Fibroblast of mammary gland (primary cell): ENCODE results near the gene RSPO3.
A peak's percentile ranks its signal among the peaks of the same experiment; 100 is the strongest.

Experiments used
- DNase-seq: peaks from one replicate; pipeline ENCODE4 v3.0.0-alpha.2; 2010; ENCODE audit warnings: low read depth
- H3K4me3 ChIP-seq: 2 replicates; pipeline ENCODE4 v1.5.1; 2011; ENCODE audit warnings: low read depth, mild to moderate bottlenecking, low read length, moderate library complexity; ENCODE audit not compliant: control insufficient read depth
- TF ChIP-seq, protein P1 (sequence below): conservative IDR thresholded peaks from 2 replicates; pipeline ENCODE4 v1.5.1; 2011; ENCODE audit warnings: low read depth, low read length, inconsistent platforms; ENCODE audit not compliant: control insufficient read depth, insufficient read depth

Gene RSPO3

DNA sequence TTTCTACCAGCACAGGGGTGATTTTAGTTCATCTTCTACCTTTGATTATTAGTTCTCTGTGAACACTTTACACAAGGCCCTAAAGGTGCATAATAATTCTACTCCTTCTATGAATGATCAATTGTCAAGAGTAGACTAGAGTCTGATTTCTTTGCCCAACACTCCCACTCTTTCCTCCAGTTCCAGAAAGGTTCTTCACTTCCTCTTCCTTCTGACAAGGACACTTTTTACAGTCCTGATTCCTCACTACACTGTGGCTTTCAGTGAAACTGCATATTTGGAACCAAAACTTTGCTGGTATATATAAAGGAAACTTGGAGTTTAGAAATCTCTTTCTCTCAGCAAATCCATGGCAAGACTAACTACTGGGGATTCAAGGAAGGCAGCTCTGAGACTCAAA lies 10.6 kb upstream of the RSPO3 start:
- TF ChIP-seq, protein P1, sequence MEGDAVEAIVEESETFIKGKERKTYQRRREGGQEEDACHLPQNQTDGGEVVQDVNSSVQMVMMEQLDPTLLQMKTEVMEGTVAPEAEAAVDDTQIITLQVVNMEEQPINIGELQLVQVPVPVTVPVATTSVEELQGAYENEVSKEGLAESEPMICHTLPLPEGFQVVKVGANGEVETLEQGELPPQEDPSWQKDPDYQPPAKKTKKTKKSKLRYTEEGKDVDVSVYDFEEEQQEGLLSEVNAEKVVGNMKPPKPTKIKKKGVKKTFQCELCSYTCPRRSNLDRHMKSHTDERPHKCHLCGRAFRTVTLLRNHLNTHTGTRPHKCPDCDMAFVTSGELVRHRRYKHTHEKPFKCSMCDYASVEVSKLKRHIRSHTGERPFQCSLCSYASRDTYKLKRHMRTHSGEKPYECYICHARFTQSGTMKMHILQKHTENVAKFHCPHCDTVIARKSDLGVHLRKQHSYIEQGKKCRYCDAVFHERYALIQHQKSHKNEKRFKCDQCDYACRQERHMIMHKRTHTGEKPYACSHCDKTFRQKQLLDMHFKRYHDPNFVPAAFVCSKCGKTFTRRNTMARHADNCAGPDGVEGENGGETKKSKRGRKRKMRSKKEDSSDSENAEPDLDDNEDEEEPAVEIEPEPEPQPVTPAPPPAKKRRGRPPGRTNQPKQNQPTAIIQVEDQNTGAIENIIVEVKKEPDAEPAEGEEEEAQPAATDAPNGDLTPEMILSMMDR, result no peak
- no peak overlapping the region for H3K4me3 ChIP-seq
- DNase-seq, result no peak

DNA sequence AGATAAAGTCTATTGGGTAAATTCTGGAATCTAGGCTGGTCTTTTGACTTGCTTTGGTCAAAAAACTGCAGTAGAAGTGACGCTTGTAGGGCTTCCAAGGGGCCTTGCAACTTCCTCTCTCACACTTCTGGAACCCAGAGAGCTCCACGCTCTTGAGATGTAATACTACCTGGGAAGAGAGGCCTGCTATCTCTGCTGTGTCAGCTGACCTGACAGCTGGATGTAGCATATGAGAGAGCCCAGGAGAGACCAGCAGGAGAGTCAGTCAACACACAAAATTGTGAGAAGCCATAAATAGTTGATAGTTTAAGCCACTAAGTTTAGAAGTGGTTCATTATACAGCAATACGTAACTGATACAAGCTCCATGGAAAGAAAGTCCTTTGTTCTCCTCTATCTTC lies 7.8 kb upstream of the RSPO3 start:
- DNase-seq, result no peak

DNA sequence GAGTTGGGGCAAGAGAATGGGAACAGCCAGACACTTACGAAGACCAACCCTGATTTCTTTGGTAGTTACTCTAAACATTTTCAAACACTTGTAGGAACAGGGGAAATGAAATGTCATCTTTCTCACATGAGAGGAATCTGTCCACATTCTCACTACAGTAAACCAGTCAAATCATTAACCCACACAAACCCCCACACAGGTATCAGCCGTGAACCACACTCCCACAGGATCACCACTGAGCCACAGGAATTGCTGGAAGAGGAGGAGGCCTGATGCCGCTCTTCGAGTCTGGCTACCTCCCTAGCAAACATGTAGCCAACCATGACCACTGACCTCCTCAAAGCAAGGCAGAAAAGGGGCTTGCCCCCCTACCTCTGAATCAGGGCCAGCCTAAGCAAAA lies 6.9 kb upstream of the RSPO3 start:
- TF ChIP-seq, protein P1, result no peak
- no peak overlapping the region for H3K4me3 ChIP-seq
- DNase-seq, result no peak

More for the DNA sequence above, 7.8 kb upstream of the RSPO3 start:
- H3K4me3 ChIP-seq, result no peak overlapping the region
- TF ChIP-seq, protein P1, result no peak

- TF ChIP-seq, protein P1, result no peak
- H3K4me3 ChIP-seq, result no peak overlapping the region
- no peak for DNase-seq
Measured at GRCh38 chr6:127114214-127114760, 4.2 kb upstream of the RSPO3 start.

DNA sequence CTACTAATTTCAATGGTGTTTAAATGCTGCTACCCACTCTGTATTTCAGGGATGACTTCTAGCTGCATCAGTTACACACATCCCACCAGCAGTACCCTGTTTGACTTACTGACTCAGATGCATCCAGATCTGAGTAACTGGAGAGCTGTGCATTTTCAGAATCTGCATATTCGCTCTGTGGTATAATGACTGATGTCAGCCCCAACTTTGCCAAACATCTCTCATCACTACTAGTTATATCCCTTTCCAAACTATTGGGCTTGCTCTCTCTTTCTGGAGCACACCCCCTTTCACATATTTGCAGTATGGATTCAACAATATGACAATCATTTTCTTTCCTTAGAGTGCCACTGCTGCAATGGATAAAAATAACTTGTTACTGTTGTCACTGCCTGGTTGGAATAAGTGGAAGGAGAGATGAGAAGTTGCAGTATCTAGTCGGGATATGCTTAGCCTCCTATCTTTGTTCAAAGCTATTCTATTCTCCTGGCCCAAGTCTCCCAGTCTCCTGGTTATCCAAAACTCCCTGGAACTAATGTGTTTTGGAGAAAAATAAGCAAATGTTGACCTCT lies 3.3 kb upstream of the RSPO3 start:
- H3K4me3 ChIP-seq, result no peak overlapping the region
- TF ChIP-seq, protein P1, result no peak
- DNase-seq, result peak; percentile 56

DNA sequence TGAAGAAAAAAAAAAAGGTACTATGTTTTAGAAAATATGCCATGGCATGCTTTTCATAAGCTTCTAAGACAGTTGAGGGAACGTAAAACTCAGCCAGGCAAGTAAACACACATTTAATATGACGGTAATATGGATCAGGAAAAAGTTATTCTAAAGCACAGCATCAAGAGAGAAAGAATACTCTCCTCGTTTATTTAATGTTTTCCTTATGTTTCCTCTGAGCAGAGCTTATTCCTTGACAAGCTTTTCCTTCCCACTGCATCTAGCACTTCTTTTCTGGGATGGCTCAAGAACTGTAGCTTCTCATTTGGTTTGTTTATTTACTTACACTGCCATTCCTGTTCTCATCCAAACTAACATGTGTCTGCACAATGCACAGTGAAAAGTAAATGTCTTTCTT lies 2.7 kb upstream of the RSPO3 start:
- no peak for DNase-seq
- H3K4me3 ChIP-seq, result no peak overlapping the region
- TF ChIP-seq, protein P1, result no peak

GRCh38 chr6:127117979-127118297 lies 533 bp upstream of the RSPO3 start:
- TF ChIP-seq, protein P1, result no peak
- H3K4me3 ChIP-seq, result peak overlapping the region; percentile 34
- no peak for DNase-seq
